NCI-H2171 treated with DMSO at 0.1 percent for 48 hours (cell line): Measurements from ENCODE around the gene UBE2F.

ENCODE experiments used
- DNase-seq: peaks from one replicate; lab custom pipeline; 2025; lab: John Stamatoyannopoulos, UW

The UBE2F gene, protein sequence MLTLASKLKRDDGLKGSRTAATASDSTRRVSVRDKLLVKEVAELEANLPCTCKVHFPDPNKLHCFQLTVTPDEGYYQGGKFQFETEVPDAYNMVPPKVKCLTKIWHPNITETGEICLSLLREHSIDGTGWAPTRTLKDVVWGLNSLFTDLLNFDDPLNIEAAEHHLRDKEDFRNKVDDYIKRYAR

DNA sequence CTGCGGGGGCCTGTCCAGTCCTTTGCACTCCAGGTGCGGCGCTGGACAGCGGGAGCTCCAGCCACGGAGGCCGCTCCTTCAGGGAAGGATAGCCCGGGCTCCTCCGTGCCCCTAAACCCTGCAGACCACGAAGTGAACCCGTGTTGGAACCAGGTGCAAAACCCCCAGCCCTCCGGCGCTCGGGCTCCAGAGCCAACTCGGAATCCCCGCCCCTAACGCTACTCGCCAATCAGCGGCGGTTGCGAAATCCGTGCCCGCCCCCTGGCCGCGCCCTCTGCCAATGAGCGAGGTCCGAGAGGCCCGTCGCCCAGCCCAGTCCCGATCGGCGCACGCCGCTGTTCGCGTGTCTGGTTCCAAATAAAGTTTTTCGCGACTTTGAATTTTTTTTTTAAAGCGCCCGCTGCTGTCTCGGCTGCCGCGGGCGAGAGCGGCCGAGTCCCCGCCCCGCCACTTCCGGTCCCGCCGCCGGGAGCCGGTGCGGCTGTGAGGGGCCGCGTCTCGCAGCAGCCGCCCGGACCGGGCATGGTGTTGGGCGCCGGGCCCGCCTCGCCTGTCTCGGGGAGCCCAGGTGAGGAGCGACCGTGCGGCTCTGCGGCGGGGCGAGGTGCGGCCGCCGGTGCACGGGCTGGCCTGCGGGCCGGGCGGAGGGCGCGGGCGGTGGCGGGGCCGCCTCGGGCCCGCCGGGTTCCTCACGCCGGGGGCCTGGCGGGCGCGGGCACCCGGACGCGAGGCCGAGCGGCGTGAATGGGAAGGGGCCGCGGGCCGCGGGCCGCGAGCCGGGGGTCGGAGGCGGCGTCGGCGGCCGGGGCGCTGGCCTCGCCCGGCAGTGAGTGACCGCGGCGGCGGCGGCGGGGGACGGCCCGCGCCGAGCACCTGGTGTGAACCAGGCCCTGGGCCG, at the start of gene UBE2F:
TSS of gene UBE2F (plus strand) at position 450 of the 898 bp plus-strand sequence. CDS start 6,094 bp downstream, outside the sequence.
- DNase-seq: peak; percentile 89

DNA sequence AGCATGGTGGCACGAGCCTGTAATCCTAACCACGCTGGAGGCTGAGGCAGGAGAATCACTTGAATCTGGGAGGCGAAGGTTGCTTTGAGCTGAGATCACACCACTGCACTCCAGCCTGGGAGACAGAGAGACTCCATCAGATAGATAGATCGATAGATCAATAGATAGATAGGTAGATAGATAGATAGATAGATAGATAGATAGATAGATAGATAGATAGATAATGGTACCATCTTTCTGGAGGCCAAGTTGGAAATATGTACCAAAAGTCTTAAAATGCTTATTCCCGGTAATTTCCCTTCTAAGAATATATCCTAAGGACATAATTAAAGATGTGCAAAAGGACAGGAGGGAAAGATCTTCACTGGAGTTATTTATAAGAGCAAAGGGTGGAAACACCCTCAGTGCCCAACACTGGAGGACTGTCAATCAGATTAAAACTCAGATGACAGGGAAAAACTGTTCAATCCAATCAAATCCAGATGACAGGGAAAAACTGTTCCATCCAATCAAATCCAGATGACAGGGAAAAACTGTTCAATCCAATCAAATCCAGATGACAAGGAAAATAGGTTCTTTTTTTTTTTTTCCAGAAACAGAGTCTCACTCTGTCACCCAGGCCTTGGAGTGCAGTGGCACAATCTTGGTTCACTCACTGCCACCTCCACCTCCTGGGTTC, 49.0 kb upstream of the UBE2F start:
- DNase-seq: no peak

DNA sequence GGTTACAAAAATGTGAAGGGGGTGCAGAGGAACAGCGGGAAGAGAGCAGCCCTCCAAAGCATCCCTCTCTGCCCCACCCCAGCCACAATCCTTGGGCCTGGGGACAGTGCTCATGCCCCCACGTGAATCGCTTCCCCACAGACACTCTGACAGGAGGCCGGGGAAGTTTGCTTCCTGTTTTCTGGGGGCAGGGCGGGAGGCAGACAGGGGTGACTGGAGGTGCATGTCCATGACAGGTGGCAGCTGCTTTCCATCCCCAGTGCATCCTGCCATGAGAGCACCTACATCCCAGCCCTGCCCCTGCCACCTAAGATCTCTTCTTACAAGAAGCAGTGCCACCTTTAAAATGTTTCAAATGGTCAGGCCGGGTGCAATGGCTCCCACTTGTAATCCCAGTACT, 47.2 kb upstream of the UBE2F start:
- no peak for DNase-seq

DNA sequence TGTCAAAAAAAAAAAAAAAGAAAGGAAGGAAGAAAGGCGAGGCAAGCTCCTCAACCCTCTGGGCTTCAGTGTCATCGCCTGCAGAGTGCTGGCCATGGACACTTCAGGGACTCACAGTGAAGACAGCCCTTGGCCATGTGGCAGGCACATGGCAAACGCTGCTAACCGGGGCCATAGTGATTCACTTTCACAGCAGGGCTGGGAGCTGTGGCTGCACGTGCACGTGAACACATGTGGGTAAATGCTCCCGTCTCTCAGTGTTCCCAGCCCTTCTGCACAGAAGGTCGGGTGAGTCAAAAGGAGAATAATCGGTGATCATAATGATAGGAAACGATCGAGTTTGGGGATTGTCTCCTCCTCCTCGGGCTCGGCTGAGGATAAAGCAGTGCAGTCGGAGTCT, 46.1 kb upstream of the UBE2F start:
- DNase-seq: no peak

DNA sequence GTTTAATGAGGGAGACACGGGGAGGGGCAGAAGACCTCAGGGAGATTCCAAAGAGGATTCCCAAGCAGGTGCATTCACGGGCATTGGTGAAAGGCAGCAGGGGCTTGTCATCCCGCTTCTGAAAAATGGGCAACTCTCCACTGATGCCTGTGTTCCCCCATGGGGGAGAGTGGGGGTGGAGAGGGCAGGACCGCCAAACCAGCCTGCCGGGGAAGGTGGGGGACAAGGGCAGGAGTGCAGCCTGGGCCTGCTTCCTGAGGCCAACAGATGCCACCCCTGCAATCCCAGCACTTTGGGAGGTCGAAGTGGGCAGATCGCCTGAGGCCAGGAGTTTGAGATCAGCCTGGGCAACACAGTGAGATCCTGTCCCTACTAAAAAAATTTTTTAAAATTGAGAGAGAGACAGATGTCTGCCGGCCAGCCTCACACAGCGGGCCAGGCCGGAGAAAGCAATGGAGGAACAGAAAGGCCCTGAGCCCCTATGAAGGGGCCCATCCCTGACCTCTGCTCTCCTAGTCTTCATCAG, 44.8 kb upstream of the UBE2F start:
- DNase-seq: no peak

DNA sequence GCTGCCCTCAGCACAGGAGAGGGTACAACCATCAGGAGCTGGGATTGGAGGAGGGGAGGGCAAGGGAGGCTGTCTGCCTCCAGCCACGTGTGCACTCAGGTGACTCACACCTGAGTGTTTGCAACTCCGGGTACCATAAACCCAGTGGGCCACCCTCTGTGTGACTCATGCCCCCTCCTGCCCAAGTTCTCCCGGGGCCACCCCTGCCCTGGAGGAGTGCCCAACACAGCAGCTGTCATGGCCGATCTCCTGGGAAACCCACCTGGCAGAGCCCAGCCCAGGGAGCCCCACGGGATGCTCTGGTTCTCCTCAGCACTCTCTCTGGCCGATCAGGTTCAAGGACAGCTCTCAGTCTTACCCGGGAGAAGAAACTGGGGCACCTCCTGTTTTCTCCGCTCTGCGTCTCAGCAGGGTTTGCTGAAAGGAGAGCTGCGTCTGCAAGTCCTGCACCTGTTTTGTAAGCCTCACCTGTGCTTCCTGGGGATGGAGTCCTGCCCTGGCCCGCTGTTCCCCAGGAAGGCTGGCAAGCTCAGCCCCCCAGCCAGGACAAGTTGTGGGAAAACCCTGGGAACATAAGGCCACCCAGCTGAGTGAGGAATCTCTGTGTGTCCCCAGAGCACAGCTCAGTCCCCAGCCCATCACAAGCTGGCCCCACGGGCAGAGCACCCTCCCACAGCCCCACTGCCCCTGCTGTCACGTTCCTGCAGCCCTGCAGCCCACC, 44.0 kb upstream of the UBE2F start:
- peak; percentile 97 for DNase-seq

DNA sequence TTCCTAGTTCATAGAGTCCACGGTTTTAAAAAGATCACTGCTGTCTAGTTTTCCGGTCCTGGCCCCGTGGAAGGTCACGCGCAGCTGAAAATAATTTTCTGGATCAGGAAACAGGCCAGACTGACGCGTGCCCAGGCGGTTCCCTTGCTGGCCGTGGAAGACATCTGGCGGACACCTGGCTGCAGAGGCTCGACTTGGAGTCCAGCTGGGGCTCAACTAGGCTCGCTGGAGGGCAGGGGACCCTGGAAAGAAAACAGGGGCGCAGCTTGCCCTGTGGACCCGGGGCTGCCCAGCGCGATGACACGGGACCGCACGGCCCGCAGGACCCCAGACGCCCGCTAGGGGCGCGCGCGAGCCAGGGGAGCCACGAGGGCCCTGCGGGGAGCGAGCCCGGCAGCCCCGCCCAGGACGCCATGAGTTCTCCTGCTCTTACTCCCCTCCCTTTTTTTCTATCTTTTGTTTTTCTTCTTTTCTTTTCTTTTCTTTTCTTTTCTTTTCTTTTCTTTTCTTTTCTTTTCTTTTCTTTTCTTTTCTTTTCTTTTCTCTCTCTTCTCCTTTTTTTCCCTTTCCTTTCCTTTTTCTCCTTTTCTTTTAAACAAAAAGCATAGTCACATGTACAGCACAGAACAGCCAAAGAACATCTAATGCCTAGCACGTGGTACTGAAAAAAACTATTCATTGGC, 43.2 kb upstream of the UBE2F start:
- peak; percentile 64 for DNase-seq

DNA sequence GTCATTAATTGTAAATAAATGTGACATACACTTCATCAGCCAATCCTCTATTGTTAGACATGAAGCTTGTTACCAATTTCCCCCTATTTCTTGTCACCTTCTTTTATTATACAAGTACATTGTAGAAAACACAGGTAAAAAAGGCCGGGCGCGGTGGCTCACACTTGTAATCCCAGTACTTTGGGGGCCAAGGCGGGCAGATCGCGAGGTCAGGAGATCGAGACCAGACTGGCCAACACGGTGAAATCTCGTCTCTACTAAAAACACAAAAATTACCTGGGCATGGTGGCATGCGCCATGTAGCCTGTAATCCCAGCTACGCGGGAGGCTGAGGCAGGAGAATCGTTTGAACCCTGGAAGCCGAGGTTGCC, 42.7 kb upstream of the UBE2F start:
- no peak for DNase-seq

DNA sequence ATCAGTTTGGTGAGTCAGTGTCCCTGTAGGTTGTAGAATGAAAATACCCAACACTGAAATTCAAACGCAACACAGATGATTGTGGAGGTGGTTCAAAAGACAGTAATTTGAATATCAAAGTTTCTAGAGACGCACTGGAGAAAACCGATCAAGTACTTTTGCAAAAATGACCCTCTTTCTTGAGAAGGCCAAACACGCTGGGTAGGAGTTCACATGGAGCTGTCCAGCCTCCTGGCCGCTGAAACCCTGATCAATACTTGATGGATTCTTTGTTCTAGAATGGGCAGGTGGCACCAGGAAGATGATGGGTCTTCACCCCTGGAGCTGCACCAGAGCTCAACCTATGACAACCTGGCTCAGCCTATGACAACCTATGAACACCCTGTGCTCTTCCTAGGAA, 39.7 kb upstream of the UBE2F start:
- DNase-seq: no peak

DNA sequence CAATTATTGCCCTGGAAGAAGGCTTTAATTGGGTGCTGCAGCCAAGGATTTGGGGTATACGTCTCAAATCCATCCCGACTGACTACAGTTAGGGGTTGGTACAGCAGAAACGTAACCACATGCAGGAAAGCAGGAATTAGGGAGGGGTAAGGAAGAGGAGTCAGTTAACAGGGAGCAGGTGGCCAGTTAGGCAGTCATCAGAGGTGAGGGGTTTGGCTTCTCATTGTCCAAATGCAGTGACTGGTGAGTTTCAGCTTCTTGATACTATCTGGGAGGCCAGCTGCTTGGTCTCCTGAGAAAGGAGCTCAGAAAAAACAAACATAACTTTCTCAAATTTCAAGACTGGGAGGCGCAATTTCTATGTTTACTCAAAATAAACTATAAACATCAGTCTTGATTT, 38.8 kb upstream of the UBE2F start:
- DNase-seq: peak; percentile 71

DNA sequence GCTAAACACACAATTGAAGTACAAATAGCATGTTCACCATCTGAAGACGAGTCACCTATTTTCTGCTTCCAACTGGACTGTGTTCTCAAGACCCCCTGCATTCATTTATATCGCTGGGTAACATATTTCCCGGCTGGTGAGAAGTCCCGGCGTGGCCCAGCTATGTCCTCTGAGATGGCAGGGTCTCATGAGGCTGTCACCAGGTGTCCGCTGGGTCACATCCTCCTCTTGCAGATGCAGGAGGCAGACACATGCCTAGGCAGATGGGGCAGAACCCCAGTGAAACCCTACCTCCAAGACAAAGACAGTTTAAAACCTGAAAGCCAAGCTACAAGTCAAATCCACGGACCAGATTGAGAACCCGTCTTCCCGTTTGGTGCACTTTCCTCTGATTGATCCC, 36.8 kb upstream of the UBE2F start:
- no peak for DNase-seq

DNA sequence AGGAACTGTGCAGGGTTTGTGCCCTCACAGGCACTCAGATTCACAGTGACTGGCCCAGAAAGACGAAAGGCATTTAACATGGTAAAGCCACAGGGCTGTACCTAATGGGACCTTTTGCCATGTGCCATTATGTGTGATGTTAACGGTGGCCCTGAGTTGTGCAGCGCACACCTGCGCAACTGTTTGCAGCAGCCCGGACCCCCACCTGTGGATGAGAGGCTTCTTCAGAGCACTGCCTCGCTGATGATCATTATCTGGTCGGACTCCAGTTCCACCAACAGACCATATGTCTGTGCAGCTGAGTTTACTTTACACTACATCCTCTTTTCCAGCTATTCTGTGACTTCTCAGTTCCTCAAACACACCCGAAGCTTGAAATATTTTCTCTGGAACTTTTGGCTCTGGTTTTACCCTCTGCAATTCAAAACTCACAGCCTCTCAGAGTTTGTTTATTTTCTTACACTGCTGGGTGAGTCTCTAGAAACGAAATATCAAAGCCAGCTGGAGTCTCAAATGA, 35.6 kb upstream of the UBE2F start:
- DNase-seq: peak; percentile 19

DNA sequence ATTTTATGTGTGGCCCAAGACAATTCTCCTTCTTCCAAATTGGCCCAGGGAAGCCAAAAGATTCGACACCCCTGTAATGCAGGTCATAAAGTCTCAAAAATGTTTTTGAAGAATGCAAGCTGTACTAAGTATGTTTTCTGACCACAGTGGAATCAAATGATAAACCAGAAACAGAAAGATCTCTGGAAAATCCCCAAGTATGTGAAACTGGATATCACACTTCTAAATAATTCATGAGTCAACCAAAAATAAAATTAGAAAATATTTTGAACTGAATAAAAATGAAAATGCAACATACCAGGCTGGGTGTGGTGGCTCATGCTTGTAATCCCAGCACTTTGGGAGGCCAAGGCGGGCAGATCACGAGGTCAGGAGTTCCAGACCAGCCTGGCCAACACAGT, 34.1 kb upstream of the UBE2F start:
- DNase-seq: no peak

DNA sequence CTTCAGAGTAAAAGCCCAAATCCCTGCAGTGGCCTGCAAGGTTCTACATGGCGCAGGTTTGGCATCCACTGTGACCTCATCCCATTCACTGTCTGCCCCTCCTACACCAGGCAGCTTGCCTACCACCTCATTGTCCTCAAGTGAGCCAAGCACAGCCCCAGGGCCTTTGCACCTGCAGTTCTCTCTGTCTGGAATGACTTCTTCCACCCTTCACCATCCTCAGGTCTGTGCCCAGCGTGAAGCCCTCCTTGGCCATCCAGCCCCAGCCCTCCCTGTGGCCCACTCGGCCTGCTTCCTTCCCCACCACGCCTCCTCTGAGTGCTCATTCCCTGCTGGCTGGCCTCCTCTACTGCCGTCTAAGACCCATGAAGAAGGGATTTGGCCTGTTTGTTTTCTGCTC, 32.6 kb upstream of the UBE2F start:
- no peak for DNase-seq

DNA sequence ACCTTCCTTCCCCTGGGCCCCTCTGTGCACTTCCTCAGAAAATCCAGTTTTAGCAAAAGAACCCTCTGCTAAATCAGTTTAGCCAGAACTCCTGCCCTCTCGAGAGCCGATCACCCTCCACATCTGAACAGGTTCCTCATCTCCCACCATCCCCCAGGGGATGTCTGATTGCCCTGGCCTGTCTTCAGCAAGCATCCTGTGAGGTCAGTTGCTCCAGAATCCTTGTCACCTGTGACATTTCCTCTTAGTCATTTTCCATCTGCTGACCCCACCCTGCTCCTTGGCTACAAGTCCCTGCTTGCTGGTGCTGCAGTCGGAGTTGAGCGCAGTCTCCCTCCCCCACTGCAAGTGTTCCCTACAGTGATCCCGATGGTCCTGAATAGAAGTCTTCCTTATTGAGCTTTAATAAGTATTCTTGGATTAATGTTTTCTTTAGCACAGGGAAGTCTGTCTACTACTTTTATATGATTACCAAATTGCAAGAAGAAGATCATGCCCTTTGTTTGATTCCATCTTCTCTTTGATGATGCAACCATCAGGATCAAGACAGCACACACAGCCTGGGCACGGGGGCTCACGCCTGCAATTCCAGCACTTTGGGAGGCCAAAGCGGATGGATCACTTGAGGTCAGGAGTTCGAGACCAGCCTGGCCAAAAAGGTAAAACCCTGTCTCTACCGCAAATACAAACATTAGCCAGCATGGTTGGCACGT, 30.9 kb upstream of the UBE2F start:
- DNase-seq: peak; percentile 57

DNA sequence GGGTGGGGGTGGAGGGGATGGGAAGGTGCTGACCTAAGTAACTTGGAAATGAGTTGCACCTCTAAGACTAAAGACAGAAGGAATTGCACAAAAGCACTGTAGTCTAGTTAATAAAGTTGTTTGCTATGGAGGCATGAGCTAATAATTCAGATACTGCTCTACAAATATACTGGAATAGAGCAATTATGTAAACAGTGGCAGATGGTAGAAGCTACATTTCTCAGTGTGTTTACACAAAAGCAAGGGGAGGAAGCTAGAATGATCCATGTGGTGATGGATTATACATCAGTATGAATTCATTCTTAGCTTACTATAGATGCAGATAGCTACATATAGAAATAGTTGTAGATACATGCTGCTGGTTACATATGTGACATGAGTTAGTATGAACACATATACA, 27.6 kb upstream of the UBE2F start:
- peak; percentile 57 for DNase-seq

DNA sequence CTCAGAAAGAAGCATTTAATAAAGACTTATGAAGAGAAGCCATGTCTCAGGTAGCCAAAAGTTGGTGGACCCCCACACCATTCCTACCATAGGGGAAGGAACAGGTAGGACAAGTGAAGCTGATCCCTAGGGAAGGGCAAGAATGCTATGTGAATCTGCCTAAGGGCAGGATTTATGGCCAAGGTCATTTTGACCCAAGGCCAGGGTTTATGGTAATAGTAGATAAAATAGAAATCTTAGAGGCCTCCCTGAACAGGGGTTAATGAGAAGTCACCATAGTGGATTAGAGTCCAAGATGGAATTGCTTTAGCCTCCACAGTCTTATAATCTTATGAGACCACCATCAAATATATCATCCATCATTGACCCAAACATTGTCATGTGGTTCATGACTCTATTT, 26.0 kb upstream of the UBE2F start:
- no peak for DNase-seq

DNA sequence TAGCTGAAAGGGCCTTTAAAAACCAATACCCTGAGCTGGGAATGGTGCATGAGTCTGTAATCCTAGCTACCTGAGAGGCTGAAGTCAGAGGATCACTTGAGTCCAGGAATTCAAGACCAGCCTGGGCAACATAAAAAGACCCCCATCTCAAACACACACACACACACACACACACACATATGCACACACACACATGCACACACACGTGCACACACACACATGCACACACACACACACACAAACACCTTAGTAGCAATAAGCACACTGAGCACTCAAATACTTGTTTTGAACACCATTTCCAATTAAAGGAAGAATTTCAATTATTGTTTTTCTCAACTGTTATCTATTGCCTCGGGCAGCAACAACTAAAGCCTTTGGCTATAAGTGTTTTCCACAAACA, 25.6 kb upstream of the UBE2F start:
- DNase-seq: no peak

DNA sequence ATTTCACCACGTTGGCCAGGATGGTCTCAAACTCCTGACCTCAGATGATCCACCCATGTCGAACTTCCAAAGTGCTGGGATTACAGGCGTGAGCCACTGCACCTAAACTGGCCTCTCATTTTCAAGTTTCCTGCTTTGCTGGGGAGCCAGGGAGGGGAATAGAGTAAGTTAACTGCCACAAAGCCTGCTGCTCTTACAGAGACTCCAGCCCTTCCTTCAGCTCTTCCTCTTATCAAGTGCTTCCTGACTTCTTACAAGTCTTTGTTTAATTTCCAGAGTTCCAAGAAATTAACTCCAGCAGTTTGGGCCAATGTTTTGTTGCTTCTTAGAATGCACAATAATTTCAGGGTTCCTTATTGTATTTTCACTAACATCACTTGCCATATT, 24.3 kb upstream of the UBE2F start:
- DNase-seq: no peak

DNA sequence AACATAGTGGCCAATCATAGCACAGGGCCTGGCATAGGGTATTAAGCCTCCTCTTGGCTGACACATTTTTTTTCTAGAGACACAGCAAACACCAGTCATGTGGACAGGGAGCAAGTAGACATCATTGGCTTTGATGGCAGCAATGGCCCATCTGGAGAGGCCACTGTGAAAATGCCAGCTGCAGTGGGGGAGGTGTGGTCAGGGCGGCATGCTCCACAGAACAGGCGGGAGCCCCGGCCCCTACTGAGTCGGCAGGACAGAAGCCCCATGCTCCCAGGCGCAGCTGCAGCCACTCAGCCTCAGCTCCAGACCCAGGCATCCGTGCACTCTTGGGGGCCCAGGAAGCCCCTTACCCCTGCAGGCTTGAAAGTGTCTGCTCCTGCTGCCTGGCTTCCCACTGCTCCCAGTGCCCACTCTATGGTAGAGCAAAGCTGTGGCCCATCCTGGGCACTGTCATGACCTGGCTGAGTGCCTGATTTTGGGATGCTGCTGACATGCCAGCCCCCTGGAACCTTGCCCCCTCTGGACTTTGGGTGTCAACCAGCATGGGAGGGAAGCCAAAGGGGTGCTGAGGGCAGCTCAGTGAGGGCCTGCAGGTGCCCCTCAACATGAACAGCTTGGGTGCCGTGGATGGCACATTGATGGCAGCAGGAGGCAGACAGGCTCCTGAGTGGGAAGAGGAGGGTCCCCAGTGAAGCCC, 23.3 kb upstream of the UBE2F start:
- DNase-seq: no peak
